Muscle of back (tissue), 11 donors: ENCODE measurements around the gene GNB1L. TPM values are rescaled to one million over a fixed set of nuclear protein-coding genes. Genes with fewer than 3 reads are reported as not detected.

Experiments
- DNase-seq, 3 donors: peaks; one replicate each; pipeline versions ENCODE4 v3.0.0 to v3.0.0-alpha.2; 2013
- polyA plus RNA-seq, 10 donors: library from polyadenylated mRNA; unstranded; fragments of 120-200 nt; gene quantifications; one replicate each; pipeline ENCODE4 v1.2.1, GENCODE V29; 2013; ENCODE audit not compliant: insufficient read length in 10 of 10

GNB1L gene
- polyA plus RNA-seq, 10 donors = 2.1 to 5.3 (median 3.7) TPM

- no peak for DNase-seq
Measured at GRCh38 chr22:19866665-19867009, 12.0 kb upstream of the GNB1L start.

- DNase-seq = no peak
Measured at GRCh38 chr22:19865141-19865829, 10.6 kb upstream of the GNB1L start.

GRCh38 chr22:19864538-19865106, 9.9 kb upstream of the GNB1L start:
- no peak for DNase-seq

DNA sequence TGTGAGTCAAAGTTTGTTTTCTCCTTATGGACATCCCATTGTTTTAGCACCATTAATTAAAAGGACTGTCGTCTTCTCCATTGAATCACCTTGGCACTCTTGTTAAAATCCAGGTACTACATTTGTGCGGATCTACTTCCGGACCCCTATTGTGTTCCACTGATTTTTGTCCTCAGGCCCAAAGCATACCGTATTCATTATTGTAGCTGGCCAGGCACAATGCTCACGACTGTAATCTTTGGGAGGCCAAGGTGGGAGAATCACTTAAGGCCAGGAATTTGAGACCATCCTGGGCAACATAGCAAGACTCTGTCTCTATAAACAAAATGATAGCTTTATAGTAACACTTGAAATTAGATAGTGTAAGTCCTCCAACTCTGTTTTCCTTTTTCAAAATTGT, 8.9 kb upstream of the GNB1L start:
- no peak for DNase-seq

GRCh38 chr22:19862619-19863246, 8.1 kb upstream of the GNB1L start:
- DNase-seq = no peak

DNA sequence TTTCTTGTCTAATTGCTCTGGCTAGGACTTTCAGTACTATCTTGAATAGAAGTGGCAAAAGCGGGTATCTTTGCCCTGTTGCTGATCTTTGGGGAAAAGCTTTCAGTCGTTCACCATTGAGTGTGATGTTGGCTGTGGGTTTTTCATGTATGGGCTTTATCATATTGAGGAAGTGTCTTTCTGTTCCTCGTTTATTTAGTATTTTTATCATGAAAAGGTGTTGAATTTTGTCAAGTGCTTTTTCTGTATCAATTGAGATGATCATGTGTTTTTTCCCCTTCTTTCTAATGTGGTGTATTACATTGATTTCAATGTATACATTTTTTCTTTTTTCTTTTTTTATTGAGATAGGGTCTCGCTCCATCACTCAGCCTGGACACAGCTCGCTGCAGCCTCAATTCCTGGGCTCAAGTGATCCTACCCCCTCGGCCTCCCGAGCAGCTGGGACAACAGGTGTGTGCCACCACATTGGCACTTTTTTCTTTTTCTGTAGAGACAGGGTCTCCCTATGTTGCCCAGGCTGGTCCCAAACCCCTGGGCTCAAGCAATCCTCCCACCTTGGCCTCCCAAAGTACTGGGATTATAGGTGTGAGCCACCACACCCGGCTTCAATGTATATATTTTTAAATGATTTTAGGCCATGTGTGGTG, 5.3 kb upstream of the GNB1L start:
- no peak for DNase-seq

DNA sequence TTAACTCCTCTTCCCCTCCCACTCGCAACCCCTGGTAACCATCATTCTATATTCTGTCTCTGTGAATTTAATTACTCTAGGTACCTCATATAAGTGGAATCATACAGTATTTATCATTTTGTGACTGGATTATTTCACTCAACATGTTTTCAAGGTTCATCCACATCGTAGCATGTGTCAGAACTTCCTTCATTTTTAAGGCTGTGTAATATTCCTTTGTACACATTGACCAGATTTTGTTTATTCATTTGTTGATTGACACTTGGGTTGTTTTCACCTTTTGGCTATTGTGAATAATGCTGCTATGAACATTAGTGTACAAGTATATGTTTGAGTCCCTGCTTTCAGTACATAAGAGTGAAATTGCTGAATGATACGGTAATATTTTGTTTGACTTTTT, 2.7 kb upstream of the GNB1L start:
- no peak for DNase-seq

GRCh38 chr22:19855504-19856409, 1.1 kb upstream of the GNB1L start:
- DNase-seq = peak; percentile 35 to 75 (median 40)

GRCh38 chr22:19853879-19854777, 546 bp downstream of the GNB1L start:
- no peak for DNase-seq

- DNase-seq = no peak
Measured at GRCh38 chr22:19853058-19853878, 1.4 kb downstream of the GNB1L start.

GRCh38 chr22:19852177-19852781, 2.4 kb downstream of the GNB1L start:
- no peak for DNase-seq

GRCh38 chr22:19851291-19852176, 3.1 kb downstream of the GNB1L start:
- no peak for DNase-seq

DNA sequence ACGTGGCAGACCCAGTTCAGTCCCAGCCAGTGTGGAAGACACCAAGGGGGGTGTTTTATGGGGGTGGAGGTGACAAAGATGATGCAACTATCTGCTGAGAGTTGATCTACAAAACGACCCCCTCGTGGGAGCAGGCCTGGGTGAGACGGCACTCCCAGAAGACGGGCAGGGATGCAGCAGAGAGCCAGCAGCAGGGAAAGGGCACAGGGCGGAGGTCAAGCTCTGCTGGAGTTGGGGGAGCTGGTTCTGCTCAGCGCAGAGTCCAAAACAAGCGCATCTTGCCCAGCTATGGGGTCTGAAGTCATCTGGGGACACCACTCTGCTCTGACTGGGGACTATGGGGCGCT, 3.9 kb downstream of the GNB1L start:
- DNase-seq = no peak

- DNase-seq = no peak
Measured at GRCh38 chr22:19849835-19850762, 4.6 kb downstream of the GNB1L start.

- DNase-seq = no peak
Measured at GRCh38 chr22:19848298-19849224, 6.1 kb downstream of the GNB1L start.

- no peak for DNase-seq
Measured at GRCh38 chr22:19847345-19847632, 7.4 kb downstream of the GNB1L start.
